HG03108 (cell line): ENCODE results near the gene PIWIL4.

Experiments used
- ATAC-seq: cut with Tn5 transposase; IDR thresholded peaks from one replicate; pipeline ENCODE4 v1.9.1; 2021; ENCODE audit warnings: moderate library complexity; ENCODE audit not compliant: unreplicated experiment

PIWIL4 gene

GRCh38 chr11:94658888-94659287 lies 91.7 kb downstream of the PIWIL4 start:
- ATAC-seq = no peak

DNA sequence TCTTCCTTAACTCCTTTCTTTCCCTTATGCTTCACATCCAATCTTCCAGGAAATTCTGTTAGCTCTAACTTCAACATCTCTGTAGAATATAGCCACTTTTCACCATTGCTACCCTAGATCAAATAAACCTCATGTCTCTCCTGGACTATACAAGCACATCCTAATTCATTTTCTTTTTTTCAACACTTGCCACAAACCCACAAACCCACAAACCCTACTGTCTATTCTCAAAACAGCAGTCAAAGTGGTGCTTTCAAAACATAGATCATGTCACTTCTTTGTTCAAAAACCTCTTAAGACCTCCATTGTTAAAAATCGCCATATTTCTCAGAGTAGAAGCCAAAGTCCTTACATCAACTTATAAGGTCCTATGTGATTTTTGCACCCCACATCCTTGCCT lies 94.3 kb downstream of the PIWIL4 start:
- no peak for ATAC-seq

- no peak for ATAC-seq
Measured at GRCh38 chr11:94662065-94662779, 95.1 kb downstream of the PIWIL4 start.

DNA sequence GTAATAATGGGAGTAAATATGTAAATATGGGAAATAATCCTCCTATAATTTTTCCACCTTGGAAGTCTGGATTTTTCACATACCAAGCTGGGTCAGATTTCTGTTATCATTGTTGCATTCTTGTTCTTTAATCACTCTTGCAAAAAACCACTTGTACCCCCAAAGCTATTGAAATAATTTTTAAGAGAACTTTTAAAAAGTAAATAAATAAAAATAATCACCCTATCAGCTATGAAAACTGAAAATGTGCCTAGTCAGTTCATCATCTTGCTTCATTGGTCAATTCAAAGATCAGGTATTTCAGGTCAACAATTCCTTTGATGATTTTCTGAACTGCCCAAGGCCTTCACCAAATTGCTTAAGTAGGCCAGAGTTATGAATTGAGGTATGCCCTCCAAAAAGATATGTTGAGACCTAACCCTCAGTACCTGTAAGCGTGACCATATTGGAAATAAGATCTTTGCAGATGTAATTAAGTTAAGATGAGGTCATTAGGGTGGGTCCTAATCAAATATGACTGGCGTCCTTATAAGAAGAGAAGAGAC lies 95.8 kb downstream of the PIWIL4 start:
- ATAC-seq = no peak

DNA sequence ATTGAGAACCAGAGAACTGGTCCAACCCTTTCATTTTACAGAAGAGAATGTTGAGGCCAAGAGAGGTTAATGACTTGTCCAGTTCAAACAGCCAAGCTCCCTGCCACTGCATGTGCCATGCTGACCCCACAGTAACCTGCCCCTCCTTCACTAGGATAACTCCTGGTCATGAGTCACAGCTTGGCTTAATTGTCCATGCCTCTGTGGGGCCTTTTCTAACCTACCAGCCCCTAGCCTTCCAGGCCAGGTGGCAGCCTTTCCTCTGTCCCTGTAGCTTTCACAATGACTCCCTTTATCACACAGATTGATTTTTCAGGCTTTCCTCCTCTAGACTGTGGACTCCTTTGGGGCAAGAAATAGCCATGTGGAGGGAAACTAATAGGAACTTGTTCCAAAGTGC lies 97.2 kb downstream of the PIWIL4 start:
- no peak for ATAC-seq

GRCh38 chr11:94665116-94665659 lies 98.0 kb downstream of the PIWIL4 start:
- no peak for ATAC-seq

DNA sequence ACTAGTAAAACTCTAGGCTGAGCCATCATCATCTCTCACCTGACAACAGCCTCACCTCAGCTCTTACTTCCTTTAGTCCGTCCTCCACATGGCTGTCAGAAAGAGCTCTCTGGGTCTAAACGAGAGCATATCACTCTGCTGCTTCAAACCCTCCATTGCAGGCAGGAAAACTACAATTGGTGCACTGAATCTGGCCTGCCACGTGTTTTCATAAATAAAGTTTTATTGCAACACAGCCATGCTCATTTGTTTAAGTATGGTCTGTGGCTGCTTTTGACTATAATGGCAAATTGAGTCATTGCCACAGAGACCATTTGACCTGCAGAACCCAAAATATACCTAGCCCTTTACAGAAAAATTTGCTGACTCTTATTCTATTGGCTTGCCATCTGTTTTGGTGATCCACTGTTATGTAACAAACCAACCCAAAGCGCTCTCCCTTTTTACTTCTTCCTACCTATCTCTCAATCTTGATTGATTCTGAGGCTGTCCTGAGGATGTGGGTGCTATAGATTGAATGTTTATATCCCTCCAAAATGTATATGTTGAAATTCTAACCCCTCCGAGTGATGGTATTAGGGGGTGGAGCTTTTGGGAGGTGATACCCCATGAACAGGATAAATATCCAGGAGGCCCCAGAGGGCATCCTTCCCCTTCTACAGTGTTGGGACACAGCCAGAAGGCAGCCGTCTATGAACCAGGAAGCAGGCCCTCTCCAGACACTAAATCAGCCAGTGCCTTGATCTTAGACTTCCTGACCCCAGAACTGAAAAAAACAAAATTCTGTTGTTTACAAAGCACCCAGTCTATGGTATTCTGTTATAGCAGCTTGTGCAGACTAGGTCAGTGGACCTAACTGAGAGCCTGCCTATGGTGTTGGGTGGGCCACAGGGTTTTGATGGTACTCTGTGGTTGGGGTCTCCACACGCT lies 99.9 kb downstream of the PIWIL4 start:
- no peak for ATAC-seq

DNA sequence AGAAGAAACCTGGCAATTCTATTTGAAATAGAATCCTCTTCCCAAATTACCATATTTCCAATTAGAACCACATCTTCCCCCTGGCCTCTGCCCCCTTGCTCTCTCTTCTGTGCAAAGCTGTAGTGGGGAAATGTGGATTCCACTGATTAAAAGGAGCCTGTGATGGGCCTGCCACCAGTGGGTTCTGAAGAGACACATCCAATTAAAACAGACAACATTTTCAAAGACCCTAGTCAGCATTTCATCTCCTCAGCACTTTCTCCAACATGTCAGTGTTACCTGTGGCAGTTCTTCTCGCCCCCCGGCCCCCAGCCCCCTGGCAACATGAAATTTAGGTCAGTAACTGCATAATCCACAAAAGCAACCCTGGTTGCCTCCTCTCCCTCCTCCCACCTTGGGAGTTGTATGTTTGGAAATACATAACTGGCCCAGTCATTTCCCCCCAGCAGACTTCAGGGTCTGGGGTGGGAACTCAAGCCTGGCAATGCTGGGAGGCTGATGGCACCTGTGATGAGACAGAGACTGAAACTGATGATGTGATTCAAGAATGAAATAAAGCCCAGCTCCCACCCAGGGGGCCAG lies 101.1 kb downstream of the PIWIL4 start:
- no peak for ATAC-seq

DNA sequence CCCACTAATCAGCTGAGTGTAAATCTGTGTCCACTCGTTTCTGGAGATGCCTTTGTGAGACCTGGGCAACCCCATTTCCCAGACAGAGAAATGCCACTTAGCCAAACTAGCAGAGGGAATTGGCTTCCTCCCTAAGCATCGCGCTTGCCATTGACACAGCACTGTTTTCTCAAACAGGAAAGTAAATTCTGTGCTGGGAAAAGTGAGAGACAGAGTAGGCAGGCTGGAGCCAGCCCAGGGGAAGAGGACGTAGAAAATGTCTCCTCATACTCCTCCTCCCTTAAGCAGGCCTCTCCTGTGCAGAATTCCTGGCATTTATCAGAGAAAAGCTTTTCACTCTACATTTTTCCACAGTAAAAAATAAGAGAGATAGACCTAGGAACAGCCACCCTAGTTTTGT lies 101.9 kb downstream of the PIWIL4 start:
- no peak for ATAC-seq
